GM18498 (cell line): Measurements from ENCODE around the gene PHACTR1.

Experiments
- ATAC-seq: cut with Tn5 transposase; IDR thresholded peaks from one replicate; pipeline ENCODE4 v1.9.1; 2021; ENCODE audit warnings: mild to moderate bottlenecking, moderate library complexity; ENCODE audit not compliant: unreplicated experiment

Gene PHACTR1

DNA sequence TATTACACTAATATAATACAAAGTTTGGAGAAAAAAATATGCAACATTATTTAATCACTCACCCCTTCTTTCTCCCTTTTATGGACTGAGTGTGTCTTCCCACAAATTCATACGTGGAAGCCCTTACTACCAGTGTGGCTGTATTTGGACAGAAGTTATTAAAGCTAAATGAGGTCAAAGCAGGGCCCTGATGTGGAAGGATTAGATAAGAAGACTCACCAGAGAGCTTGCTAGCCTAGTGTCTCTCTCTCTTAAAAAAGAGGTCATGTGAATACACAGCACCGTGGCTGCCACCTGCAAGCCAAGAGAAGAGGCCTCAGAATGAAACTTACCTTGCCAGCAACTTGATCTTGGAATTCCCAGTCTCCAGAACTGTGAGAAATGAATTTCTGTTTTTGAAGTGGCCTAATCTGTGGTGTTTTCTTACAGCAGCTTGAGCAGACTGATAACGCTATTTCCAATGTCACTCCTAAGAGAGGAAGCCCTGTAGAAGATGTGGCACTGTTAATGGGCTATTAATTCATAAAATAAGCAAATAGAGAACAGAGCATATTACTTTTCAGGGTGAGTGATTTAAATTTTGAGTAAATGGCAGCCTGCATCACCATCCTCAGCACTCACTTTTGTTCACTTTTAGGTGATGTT lies 378.3 kb downstream of the PHACTR1 start:
- ATAC-seq = no peak

DNA sequence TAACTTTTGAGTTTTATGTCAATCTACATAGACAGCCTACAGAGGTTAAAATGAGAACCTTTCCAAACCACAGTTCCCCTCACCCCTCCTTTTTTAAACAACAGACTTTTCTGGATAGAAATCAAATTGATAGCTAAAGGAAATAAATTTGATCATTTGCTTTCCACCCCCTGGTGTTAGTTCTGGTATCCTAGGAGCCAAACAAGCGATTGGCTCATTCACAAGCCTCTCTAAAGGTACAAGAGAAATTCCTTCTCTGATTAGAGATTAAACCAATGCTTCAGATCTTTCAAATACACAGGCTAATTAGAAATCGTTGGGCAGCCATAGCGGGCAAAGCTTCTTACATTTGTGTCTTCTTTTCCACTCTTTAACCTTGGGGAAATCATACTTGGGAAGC lies 379.5 kb downstream of the PHACTR1 start:
- ATAC-seq = no peak

DNA sequence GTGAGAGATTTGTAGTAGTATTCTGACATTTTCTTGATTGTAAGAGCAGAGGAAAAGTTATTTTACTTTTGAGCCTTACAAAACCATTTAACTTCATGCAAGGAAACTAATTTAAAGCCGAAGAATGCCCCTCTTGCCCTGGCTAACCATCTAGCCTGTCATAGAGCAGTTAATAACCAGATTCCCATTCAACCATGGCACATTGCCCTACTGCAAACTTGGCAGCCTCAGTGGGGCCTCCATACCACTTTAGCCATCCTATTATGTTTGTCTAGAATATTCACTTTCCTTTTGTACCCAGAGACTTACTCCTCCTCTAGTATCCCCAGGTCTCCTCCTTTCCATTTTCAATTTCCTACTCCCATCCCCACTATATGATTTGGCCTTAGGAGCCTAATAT lies 380.9 kb downstream of the PHACTR1 start:
- no peak for ATAC-seq

DNA sequence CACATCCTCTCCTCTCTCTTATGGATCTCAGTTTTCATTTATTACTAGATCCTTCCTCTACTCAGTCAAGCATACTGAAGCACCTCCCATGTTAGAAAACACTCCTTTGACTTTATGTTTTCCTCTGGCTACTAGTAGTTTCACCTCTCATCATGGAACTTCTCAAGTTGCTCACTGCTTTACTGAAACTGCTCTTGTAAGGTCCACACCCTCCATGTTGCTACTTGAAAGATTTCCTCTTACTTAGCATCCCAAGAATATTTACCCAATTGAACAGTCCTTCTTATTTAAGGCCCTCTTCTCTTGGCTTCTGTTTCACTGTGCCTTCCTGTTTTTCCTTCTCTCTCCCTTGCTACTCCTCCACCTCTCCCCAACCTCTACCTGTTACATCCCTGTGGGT lies 381.4 kb downstream of the PHACTR1 start:
- ATAC-seq = no peak

DNA sequence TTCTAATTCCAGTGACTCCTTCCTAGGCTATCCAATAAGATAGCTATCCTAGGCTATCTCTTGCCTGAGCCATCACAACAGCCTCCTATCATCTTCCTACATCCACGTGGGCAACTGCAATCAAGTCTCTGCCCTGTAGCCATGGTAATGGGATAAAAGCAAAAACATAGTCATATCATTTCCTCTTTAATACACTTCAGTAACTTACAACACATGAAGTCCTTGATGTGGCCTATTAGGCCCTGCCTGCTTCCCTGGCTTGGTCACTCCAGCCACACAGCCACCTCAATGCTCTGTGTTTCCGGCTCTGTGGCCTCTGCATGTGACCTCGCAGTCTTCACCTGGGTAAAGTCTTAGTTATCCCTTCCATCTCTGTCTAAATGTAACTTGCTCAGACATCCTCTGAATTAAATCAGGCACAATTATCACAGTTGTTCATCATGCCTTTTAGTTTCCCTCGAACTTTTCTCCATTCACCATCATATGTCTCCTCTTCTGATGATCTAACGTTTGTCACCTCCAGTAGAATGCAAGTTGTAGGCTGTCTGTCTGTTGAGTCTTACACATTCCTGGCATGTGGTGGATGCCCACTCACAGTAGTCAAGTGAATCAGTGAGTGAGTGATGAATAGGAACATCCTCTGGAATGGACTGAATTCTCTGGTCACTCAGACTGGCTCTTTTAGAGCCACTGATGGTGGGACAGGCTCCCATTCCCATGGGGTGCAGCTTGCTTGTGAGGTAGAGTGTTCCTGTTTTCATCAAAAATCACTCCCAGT lies 382.4 kb downstream of the PHACTR1 start:
- ATAC-seq = no peak

DNA sequence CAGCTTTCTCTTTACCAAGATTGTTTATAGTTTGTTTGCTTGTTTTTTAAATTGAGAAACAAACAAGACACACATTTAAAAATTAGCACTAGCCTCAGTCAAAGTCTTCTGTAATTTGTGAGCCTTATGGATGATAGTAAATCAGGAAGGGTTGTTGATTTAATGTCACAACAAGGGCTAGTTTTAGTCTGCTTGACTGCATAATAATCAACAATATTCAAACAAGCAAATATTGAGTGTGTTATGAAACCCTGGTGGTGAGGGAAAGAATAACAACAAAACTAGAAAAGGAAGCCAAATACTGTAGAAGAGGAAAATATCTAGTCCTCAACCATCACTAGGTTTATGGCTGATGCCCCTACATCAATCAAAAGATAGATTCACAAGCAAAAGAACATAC lies 383.2 kb downstream of the PHACTR1 start:
- ATAC-seq = no peak

DNA sequence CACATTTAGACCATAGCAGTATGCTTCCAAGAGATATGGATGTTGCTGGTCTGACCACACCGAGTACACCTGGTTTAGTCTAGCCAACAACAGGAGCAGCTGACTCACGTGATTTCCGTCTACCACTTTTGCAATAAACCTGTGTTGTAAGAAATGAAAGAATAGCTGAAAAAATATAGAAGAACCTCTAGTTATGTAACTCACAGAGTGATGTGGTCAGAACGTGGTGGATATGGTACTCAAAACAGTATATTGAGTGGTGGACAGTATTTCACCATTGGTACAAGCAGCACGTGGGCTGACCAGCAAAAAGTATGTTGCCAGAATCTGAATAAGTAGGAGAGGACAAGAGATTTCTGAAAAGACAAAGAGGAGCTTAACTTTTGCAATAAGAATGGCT lies 384.8 kb downstream of the PHACTR1 start:
- ATAC-seq = no peak

DNA sequence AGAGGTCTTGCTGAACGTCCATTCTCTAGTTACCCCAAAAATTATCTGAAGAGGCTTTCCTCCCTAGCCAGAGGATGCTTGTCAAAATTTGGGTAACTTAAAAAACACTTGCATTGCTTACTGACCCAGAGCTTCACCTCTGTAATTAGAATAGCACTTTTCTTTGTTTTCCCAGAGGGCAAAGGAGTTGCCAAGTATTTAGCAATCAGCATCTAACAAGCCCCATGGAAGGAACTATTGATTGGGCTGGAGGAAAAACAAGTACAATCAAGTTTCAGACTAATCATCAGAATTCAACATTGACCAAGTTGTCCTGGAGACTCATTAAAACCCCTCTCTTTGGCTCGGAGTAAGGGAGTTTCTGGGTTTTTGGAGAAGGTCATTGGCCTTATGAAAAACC lies 385.4 kb downstream of the PHACTR1 start:
- no peak for ATAC-seq

DNA sequence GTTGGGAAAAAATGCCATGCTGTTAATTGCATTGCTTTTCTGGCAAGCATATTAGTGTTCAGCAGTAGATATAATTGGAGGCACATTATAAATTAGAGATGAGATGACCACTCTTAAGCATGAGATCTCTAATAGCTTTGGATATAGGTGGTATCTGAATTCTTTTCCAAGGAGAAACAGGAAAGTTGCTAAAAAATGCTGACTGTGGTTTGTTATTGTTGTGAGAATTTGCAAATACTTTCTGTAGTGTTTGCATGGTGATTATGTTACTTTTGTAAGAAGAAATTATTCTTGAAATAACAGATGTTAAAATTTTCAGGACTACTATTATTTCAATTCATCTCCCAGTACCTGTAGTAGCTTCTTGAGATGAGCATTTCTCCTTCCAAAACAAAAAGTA lies 386.6 kb downstream of the PHACTR1 start:
- ATAC-seq = no peak

DNA sequence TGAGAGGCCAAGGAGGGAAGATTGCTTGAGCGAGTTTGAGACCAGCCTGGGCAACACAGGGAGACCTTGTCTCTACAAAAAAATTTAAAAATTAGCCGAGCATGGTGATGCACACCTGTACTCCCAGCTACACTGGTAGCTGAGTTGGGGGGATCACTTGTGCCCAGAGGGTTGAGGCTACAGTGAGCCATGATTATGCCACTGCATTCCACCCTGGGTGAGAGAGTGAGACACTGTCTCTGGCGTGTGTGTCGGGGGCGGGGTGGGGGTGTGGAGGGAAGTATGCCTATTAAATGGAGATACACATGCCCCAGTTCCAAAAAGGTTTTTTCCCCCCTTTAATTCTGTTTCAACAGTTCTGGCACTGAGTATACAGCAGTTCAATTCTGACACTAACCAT lies 388.6 kb downstream of the PHACTR1 start:
- ATAC-seq = no peak

DNA sequence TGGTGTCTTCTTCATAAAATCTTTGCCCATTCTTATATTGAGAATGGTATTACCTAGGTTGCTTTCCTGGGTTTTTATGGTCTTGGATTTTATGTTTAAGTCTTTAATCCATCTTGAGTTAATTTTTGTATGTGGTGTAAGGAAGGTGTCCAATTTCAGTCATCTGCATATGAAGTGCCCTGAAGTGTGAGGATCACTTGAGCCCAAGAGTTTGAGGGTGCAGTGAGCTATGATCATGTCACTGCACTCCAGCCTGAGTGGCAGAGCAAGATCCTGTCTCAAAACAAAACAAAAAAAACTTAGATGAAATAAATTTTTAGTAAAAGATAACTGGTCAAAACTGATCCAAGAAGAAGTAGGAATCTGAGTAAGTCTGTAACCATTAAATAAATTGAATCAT lies 396.4 kb downstream of the PHACTR1 start:
- ATAC-seq = no peak

DNA sequence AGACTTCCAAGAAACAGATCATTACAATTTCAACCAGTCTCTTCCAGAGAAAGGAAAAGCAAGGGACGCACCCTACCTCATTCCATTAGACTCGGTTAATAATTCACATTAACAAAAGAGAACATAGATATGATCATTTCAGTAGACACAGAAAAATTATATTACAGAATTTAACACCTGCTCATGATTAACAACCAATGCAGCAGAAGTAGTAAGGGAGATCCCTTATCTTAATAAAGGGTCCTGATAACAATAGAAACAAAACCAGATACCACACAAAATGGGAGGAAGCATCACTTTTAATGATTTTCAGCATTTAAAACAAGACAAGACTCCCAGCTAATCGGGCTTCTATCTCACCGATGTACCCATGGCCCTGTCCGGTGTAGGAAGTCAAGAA lies 396.8 kb downstream of the PHACTR1 start:
- ATAC-seq = no peak

DNA sequence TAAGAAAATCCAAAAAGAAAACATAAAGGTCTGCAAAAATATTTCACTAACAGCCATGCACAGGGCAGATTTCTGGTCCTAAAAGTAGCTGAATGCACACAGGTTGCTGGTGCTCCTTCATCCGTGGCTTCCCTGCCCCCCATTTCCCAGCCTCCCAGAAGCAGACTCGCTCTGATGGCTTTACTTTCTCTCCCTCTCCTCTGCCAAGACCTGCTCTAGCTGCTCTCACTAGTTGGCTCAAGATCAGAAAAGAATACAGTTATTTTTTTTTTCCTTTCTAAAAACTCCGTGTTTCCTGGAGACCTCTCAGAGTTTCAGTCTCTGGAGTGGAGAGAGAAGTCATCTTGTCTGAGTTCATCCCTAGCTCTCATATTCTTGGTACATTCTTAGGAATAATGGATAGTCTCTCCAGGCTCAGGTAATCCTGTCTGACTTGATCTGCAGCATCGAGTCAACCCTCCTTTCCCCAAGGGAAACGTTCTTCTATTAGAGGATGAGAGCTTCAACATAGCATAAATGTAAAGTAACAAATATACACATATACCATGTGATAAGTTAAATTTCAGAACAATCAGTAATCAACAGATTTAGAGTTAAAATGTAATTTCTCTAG lies 397.5 kb downstream of the PHACTR1 start:
- no peak for ATAC-seq

DNA sequence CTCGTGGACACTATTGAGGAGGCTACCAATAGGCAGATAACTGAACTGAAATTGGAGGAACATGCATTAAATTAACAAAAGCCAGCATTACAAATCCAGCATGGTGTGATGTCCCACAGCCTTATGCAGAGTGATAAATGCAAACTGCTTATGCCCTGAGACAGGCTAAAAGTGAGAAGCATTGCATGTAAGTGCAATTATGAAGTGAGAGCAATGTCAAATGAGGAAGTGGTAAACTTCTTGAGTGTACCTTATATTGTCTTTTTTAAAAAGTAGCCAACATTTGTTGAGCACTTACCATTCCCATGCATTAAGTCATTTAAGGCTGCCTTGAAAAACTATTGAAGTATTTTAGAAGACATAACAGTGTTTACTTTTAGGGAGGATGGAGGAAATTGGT lies 399.6 kb downstream of the PHACTR1 start:
- ATAC-seq = no peak

DNA sequence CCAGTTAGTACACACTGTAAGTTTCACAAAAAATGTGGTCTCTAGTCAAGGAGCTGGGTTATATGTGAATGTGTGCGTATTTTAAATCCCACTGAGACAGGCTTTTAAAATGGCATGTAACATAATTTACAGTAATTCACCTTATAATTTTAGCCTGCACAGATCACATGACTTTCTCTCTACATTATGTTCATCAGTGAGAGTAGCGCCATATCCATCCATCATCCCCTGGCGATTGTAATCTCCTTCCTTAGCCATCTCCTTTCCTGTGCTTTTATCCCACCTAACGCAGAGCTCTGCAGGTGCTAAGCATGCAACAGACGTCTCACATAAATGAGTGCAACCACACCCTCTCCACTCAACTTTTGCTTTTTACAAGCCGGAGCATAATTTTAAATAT lies 401.0 kb downstream of the PHACTR1 start:
- ATAC-seq = no peak

DNA sequence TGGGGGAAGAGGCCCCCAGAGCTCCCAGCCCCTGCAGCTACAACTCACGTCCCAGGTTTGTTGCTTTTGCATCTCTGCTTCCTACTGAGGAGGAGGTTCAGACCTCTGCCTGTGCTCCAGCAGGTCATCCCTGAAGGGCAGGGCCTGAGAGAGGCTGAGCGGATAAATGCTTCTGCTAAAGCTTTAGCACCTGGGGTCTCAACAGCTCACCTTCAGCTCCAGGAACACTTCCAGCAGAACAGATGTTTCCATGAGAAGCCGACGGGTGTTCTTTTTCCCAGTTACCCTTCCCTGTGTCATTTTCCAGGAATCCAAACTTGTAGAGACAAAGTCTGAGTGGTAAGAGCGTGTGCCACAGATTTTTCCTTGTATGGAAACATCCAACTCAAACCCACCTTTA lies 403.0 kb downstream of the PHACTR1 start:
- ATAC-seq = no peak

DNA sequence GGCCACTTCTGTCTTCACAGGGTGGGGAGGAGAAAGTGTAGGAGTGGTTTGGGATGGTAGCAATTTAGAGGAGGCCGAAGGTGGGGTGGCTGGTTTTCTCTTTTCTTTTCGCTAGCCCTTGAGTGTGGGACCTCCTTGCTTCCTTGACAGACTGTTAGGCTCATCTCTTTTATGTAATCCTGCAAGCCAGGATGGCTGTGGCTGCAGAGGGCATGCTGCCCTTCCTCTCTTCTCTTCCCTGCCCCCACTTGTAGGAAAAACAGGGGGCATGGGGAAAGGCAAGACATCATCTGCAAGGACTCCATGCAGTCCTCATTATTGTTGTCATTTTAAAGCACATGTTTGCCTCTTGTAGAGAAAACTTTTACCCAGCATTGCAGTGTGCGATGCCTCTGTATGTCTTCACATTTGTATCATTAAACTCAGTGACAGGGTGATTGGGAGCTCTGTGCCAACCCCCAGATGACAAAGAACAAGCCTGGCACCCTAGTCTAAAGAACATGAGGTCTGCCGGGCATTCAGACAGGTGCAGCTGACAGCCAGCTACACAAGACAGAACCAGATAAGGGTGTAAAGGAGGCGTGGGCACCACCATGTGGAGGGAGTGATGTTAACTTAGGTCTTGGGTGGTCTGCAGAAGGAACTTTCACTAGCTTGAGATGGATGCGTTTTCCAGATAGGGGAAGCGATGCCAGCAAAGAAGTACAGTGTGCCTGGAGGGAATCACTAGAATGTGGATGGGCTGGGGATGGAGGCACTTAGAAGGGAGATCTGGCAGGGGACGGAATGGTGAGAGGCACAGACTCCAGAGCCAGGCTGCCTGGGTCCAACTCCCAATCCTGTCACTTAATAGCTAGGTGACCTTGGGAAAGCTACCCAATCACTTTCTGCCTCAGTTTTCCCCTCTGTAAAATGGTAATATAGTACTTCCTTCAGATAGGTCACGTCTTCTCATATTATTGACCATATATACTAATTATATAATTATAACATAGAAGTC lies 404.2 kb downstream of the PHACTR1 start:
- ATAC-seq = no peak

DNA sequence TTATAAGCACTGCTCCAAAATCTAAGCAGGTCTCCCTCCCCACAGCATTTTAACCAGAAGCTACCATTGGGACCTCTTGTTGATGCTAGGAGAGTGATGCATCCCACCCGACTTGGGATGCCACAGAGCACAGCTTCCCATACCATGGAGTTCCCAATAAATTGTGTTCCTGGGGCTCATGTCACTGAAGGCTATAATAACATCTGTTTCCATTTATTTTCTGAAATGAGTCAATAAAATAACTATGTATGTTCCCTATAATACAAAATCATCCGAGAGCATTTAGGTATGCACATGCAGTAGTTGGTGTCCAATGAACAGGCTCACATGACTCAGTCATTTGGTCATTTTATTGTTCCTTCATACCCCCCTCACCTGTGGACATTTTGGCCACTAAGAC lies 407.6 kb downstream of the PHACTR1 start:
- no peak for ATAC-seq

DNA sequence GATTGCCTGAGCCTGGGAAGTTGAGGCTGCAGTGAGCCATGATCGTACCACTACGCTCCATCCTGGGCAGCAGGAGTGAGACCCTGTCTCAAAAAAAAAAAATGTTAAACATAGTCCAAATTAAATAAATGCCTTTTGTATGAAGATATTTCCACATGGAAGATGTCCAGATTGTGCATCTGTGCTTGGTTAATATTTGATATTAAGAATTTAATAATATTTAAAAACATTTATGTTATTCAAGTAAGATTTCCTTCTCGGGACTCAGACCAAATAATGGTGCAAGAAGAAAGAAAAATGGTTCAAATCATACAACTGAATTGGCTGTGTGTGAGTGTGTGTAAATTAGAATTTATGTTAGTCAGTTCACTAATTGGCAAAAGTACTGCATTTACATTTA lies 409.3 kb downstream of the PHACTR1 start:
- ATAC-seq = no peak

DNA sequence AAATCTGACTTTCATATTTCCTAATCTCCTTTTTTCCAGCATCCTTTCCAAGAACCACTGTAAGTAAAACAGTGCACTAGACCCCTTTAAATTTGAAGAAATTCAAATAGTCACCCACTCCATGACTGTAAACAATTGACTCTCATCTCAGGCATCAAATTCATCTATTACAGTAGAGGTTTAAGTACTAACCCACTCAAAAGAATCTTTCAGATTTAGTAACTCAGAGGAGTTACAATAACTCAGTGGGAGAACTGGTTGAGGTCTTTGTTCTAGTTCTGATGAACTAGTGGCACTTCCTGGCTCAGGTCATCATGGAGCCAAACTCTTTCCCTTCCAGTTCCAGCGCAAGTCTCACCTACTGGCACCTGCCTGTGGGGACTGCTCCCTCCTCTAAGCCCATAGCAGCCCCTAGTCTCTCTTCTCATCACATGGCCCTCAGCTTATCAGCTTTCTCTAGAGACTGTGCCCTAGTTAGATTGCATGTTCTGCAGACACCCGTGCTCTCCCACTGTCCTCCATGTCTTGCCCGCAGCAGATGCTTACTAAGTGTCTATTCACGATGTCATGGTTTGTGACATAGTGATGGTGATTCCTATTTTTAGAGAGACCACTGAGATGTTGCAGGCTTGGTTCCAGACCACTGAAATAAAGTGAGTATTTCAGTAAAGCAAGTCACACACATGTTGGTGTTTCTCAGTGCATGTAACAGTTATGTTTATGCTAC lies 415.5 kb downstream of the PHACTR1 start:
- ATAC-seq = no peak
